ENCODE results near the gene INTS12.
"Not testable (repeated sequence)": the region's sequence is repeated elsewhere in the genome, so short reads cannot be mapped to it uniquely, and the experiment has no call there.

INTS12 gene

GRCh38 chr4:105708181-105709080 is at the start of gene INTS12, which contains the start of gene GSTCD:
TSS of gene INTS12 (minus strand) at chr4:105708689. CDS start at chr4:105700005, 8,684 bp downstream.
TSS of gene GSTCD (plus strand) at chr4:105708784. CDS start at chr4:105717614, 8,830 bp downstream.
- peak; percentile 86 for DNase-seq

GRCh38 chr4:105755375-105755774 is 46.9 kb upstream of the INTS12 start:
- DNase-seq = no peak

- no peak for DNase-seq
These were observed 44.9 kb upstream of the INTS12 start for GRCh38 chr4:105753361-105753760.

- no peak for DNase-seq
These were observed 43.3 kb upstream of the INTS12 start for GRCh38 chr4:105751718-105752299.

GRCh38 chr4:105748222-105748621 is 39.7 kb upstream of the INTS12 start:
- no peak for DNase-seq

GRCh38 chr4:105741548-105741947 is 33.1 kb upstream of the INTS12 start:
- DNase-seq = no peak

- DNase-seq = not testable (repeated sequence)
These were observed 26.7 kb upstream of the INTS12 start for GRCh38 chr4:105735217-105735616.

GRCh38 chr4:105729895-105730294 is 21.4 kb upstream of the INTS12 start:
- DNase-seq = not testable (repeated sequence)

- no peak for DNase-seq
These were observed 17.1 kb upstream of the INTS12 start for GRCh38 chr4:105725623-105726022.

GRCh38 chr4:105719204-105719603 is 10.7 kb upstream of the INTS12 start:
- no peak for DNase-seq

GRCh38 chr4:105715692-105716278 is 7.3 kb upstream of the INTS12 start:
- no peak for DNase-seq

GRCh38 chr4:105714932-105715331 is 6.4 kb upstream of the INTS12 start:
- no peak for DNase-seq

- no peak for DNase-seq
These were observed 5.6 kb upstream of the INTS12 start for GRCh38 chr4:105714071-105714521.

- DNase-seq = no peak
These were observed 4.3 kb upstream of the INTS12 start for GRCh38 chr4:105712766-105713165.

GRCh38 chr4:105710678-105711077 is 2.2 kb upstream of the INTS12 start:
- no peak for DNase-seq

- DNase-seq = no peak
These were observed 1.6 kb upstream of the INTS12 start for GRCh38 chr4:105710012-105710600.

- no peak for DNase-seq
These were observed 577 bp upstream of the INTS12 start for GRCh38 chr4:105709081-105709450.

GRCh38 chr4:105707782-105708180 is 708 bp downstream of the INTS12 start:
- no peak for DNase-seq

GRCh38 chr4:105698607-105699006 is 9.9 kb downstream of the INTS12 start:
- no peak for DNase-seq

GRCh38 chr4:105695832-105696231 is 12.7 kb downstream of the INTS12 start:
- DNase-seq = not testable (repeated sequence)

- not testable (repeated sequence) for DNase-seq
These were observed 13.7 kb downstream of the INTS12 start for GRCh38 chr4:105694812-105695211.

- DNase-seq = no peak
These were observed 21.9 kb downstream of the INTS12 start for GRCh38 chr4:105686571-105686970.

GRCh38 chr4:105683038-105683437 is 25.5 kb downstream of the INTS12 start:
- no peak for DNase-seq
